ENCODE data around the gene HUS1.
A peak's percentile ranks its signal among the peaks of the same experiment; 100 is the strongest.

The HUS1 gene

DNA sequence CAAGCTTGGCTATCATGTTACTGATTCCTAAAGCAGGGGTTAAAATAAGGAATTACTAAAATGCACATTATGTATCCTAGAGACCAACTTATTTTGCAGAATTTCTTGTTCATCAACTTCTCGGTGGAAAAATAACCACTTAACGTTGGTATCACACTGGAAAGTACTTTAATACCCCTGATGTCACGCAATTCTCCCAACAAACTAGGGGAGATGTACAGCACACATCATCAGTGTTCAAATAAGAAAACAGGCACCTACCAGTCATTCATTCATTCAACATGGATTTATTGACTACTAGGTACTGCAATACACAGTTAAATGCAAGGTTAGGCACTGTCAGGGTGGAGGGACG is 648 bp downstream of the HUS1 start:
- DNase-seq, result no peak

- no peak for DNase-seq
These were observed 5.7 kb downstream of the HUS1 start for GRCh38 chr7:47973739-47974138.

- no peak for DNase-seq
These were observed 8.7 kb downstream of the HUS1 start for GRCh38 chr7:47970761-47971160.

GRCh38 chr7:47968847-47969774 is 10.3 kb downstream of the HUS1 start:
- DNase-seq, result peak; percentile 33

- no peak for DNase-seq
These were observed 11.7 kb downstream of the HUS1 start for GRCh38 chr7:47967708-47968107.

GRCh38 chr7:47967123-47967522 is 12.3 kb downstream of the HUS1 start:
- DNase-seq, result no peak

- DNase-seq, result no peak
These were observed 14.0 kb downstream of the HUS1 start for GRCh38 chr7:47965456-47965855.

- no peak for DNase-seq
These were observed 17.2 kb downstream of the HUS1 start for GRCh38 chr7:47962262-47962661.

DNA sequence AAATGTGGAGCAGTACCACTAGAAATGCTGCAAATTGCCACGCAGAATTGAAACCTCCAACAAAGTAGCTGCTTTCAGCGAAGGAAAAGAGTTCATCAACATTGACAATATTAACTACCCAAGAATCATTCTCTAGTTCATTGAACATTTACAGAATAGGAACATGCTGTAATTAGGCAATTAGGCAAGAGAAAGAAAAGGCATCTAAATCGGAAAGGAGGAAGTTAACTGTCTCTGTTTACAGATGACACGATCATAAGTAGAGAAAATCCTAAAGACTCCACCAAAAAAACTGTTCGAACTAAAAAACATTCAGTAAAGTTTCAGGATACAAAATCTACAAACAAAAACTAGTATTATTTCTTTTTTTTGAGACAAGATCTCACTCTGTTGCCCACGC is 22.3 kb downstream of the HUS1 start:
- no peak for DNase-seq

- no peak for DNase-seq
These were observed 23.2 kb downstream of the HUS1 start for GRCh38 chr7:47956220-47956619.

GRCh38 chr7:47954231-47954911 is 25.0 kb downstream of the HUS1 start:
- no peak for DNase-seq

GRCh38 chr7:47953822-47954221 is 25.6 kb downstream of the HUS1 start:
- DNase-seq, result no peak

- no peak for DNase-seq
These were observed 27.2 kb downstream of the HUS1 start for GRCh38 chr7:47952224-47952623.

- DNase-seq, result no peak
These were observed 28.0 kb downstream of the HUS1 start for GRCh38 chr7:47951374-47951773.

DNA sequence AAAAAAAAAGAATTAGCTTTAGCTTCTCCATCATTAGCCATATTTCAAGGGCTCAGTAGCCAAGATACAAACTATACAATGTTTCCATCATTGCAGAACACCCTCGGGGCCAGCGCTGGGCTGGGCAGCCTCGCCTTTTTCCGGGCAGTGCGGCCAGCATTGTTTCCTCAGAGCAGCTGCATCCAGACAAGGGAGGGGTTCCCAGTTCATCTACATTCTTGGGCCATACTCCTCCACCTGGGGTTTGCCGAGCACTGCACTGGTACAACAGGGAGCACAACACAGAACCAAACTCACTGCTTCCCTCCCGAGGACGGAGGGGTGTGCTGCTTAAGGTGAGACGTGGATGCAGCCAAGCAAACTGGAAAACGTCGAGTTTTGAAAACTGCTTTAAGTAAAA is 28.7 kb downstream of the HUS1 start:
- DNase-seq, result no peak

DNA sequence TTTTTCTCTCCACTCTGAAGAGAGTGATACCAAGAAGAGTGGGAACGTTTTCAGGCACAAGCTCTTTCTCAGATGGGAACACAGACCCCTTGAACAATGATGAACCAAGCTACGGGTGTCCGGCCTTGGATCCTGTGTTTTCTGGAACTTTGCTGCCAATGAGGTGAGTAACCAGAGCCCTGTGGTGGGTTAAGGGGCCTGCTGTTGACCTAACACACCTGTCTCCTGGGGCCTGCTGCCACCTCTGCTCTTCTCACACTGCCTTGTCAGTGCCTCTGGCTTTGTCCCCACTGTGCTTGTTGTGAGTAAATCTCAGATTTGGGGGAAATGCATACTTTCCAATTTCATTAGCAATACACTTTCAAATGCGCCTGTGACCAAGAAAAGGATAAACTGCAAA is 29.7 kb downstream of the HUS1 start:
- no peak for DNase-seq

- no peak for DNase-seq
These were observed 31.1 kb downstream of the HUS1 start, which contains the start of gene PKD1L1 for GRCh38 chr7:47948141-47948790. TSS of gene PKD1L1 (minus strand) at chr7:47948466. CDS start at chr7:47948440, 26 bp downstream.

DNA sequence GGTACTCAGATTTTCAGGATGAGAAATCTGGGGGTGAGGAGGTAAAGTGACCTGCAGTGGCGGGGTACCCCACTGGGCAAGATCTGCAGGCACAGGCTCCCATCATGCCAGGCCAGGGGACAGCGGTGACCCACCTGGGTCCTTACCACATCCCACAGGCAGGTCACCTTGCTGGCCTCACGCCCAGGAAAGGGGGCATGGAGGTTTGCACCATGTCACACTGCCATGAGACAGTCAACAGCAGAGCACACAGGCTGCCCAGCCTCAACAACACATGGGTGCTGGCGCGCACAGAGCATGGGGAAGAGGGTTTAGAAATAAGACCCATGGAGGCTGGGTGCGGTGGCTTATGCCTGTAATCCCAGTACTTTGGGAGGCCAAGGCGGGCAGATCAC is 32.1 kb downstream of the HUS1 start:
- no peak for DNase-seq

DNA sequence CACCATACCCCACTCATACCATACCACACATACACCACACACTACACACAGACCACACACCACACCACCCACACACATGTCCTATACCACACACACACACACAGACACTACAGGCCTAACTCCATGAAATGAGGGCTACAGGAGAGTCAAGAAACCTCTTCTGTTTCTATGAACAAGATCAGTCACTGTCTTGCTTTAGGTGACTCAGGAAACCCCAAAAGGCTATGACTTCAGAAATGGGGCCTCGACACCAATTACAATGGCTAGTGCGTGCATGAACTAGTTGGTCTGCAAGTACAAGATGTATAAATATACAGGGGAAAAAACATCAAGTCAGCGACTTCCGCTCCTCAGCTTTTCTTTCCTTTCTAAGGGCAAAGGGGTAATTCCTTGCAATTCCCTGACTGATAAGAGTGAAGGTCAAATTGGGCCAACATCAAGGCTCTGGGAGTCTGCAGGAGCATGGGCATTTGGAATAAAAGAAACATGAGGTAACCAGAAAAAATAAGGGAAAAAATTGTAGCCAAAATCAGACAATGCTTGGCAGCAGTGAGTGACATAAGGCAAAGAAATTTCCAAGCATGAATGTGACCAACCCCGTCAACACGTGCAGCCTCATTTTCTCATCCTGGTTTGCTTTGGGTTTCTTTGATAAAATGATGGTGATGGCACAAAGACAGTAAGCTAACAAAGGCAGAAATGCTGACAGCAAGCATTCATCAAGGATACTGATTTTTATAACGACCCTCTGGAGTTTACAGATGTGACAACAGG is 32.6 kb downstream of the HUS1 start:
- no peak for DNase-seq

DNA sequence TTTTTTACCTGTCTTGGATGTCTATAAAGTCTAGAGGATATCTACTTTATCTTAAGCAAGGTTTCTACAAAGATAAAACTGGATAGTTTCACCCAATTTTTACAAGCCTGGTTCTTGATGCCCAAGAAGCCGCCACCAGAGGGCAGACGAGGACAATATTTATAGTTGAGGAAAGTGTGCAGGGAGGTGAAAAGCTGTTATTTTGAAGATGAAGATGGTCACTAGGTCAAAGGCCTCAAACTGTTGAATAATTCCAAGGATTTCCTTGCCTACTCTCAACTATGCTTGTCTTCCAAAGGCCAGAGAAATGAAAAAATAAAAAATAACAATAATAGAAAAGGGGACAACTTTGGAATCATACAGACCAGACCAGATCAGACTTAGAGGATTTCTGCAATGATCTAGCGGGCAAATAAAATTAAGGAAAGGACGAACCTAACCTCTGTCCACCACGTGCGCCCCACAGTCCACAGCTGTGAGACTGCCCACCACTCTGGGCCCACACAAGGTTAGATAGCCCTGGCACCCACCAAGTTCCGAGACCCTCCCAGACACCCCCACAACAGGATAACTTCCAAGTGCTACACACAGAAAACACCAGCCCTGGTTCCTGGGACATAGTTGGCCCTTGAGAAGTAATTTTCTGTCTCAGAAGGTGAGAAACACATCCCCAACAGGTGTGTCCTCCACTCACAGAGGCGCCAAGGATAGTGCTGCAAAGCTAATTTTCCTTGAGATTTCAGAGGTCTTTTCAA is 34.0 kb downstream of the HUS1 start:
- DNase-seq, result peak; percentile 73

DNA sequence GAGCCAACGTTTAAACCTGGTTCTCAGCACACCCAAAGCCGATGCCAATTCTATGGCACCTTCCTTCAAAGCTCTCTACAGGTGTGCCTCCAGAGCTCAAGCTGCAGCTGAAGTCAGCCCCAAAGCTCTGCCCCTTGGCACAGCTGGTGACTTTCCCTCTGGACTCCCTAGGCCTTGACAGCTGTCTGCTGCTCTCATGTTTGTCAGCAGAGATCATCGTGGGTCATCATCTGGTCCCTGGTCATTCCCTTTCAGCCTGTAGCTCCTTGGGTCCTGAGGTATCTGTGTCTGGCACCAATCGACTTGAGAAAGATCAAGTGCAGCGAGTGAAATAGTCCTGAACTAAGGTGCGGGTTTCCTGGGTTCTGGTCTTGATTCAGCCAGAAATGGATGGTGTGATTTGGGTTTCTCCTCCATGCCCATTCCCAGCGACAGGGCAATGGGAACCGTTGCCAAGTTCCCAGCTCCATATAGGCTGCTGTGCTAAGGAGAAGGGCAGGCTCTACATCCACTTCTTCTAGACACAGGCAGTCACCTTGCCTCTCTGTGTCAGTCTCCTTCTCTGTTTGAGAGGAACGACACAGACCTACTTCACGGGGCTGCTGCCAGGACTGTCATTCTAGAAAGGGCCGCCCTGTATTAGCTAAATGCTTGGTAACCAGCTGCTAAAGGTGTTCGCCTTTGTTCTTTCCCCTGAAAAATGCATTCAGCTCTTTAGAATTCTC is 34.7 kb downstream of the HUS1 start:
- no peak for DNase-seq

Data from activated gamma-delta T cell treated with Interleukin-2 at 50 U/mL for 16 hours (primary cell).